PFSK-1 (cell line): ENCODE data around the gene TESK2.

Experiments
- POLR2AphosphoS5 ChIP-seq: IDR thresholded peaks from 2 replicates; pipeline ENCODE4 v1.6.1; 2012; ENCODE audit warnings: low read depth, mild to moderate bottlenecking, control low read depth, low read length, moderate library complexity
- TAF1 ChIP-seq: IDR thresholded peaks from 2 replicates; pipeline ENCODE4 v1.6.1; 2012; ENCODE audit warnings: low read length, control low read depth, borderline replicate concordance; ENCODE audit not compliant: insufficient read depth
- TF ChIP-seq, protein P1 (sequence below), 2 experiments: IDR thresholded peaks; 2 replicates each; pipeline versions ENCODE4 v1.6.1 to v1.8.0; 2011 to 2012; ENCODE audit warnings: low read depth in 2 of 2, low read length in 2 of 2, control low read depth in 1 of 2, inconsistent platforms in 1 of 2, mild to moderate bottlenecking in 1 of 2, moderate library complexity in 1 of 2; ENCODE audit not compliant: insufficient read depth in 1 of 2

- TF ChIP-seq, protein P1, sequence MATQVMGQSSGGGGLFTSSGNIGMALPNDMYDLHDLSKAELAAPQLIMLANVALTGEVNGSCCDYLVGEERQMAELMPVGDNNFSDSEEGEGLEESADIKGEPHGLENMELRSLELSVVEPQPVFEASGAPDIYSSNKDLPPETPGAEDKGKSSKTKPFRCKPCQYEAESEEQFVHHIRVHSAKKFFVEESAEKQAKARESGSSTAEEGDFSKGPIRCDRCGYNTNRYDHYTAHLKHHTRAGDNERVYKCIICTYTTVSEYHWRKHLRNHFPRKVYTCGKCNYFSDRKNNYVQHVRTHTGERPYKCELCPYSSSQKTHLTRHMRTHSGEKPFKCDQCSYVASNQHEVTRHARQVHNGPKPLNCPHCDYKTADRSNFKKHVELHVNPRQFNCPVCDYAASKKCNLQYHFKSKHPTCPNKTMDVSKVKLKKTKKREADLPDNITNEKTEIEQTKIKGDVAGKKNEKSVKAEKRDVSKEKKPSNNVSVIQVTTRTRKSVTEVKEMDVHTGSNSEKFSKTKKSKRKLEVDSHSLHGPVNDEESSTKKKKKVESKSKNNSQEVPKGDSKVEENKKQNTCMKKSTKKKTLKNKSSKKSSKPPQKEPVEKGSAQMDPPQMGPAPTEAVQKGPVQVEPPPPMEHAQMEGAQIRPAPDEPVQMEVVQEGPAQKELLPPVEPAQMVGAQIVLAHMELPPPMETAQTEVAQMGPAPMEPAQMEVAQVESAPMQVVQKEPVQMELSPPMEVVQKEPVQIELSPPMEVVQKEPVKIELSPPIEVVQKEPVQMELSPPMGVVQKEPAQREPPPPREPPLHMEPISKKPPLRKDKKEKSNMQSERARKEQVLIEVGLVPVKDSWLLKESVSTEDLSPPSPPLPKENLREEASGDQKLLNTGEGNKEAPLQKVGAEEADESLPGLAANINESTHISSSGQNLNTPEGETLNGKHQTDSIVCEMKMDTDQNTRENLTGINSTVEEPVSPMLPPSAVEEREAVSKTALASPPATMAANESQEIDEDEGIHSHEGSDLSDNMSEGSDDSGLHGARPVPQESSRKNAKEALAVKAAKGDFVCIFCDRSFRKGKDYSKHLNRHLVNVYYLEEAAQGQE (IDR thresholded peaks at IDR 0.05; ENCODE audit: insufficient read depth in 1 of 2, low read depth in 2 of 2, low read length in 2 of 2) = no peak
- TF ChIP-seq TAF1 = no peak
- TF ChIP-seq POLR2AphosphoS5 = no peak
These were observed 161.5 kb downstream of the TESK2 start for GRCh38 chr1:45329445-45329844.
